HepG2 (cell line): ENCODE data around the gene RPS6KL1. TPM values are rescaled to one million over a fixed set of nuclear protein-coding genes. Genes with fewer than 3 reads are reported as not detected.

Experiments
- ARHGAP35 ChIP-seq: sonication (generic); formaldehyde crosslinking; IDR thresholded peaks from 2 replicates; pipeline ENCODE4 v1.9.0; 2022; ENCODE audit warnings: mild to moderate bottlenecking, inconsistent platforms, moderate library complexity, missing genetic modification reagents, borderline replicate concordance
- CEBPB ChIP-seq: IDR thresholded peaks from 2 replicates; pipeline ENCODE4 v1.6.1; 2011; ENCODE audit warnings: low read depth, low read length, improper control_type of control experiment, borderline replicate concordance
- DRAP1 ChIP-seq: IDR thresholded peaks from 2 replicates; pipeline ENCODE4 v1.6.1; 2016; ENCODE audit warnings: missing genetic modification reagents, missing compliant biosample characterization
- EHMT2 ChIP-seq: fragments of 200-600 bp; sonication (generic); IDR thresholded peaks from 2 replicates; pipeline ENCODE4 v1.7.0; 2017; ENCODE audit warnings: antibody characterized with exemption, low read depth, low read length, borderline replicate concordance
- ELF1 ChIP-seq: sonication (generic); formaldehyde crosslinking; IDR thresholded peaks from 2 replicates; pipeline ENCODE4 v1.4.0; 2020; ENCODE audit warnings: missing genetic modification reagents
- GTF3A ChIP-seq: sonication (generic); formaldehyde crosslinking; conservative IDR thresholded peaks from 2 replicates; pipeline ENCODE4 v1.4.0; 2020; ENCODE audit warnings: mild to moderate bottlenecking, missing genetic modification reagents
- NAIF1 ChIP-seq: sonication (generic); formaldehyde crosslinking; IDR thresholded peaks from 2 replicates; pipeline ENCODE4 v1.5.0; 2020; ENCODE audit warnings: mild to moderate bottlenecking, missing genetic modification reagents, borderline replicate concordance
- NCOA5 ChIP-seq: sonication (generic); formaldehyde crosslinking; IDR thresholded peaks from 2 replicates; pipeline ENCODE4 v1.4.0; 2020; ENCODE audit warnings: missing genetic modification reagents
- NR2C2 ChIP-seq: sonication (generic); formaldehyde crosslinking; IDR thresholded peaks from 2 replicates; pipeline ENCODE4 v1.4.0; 2020; ENCODE audit warnings: missing genetic modification reagents, mild to moderate bottlenecking, moderate library complexity, borderline replicate concordance
- PRMT3 ChIP-seq: sonication (generic); formaldehyde crosslinking; IDR thresholded peaks from 2 replicates; pipeline ENCODE4 v1.8.1; 2022; ENCODE audit warnings: low read depth, mild to moderate bottlenecking, moderate library complexity, missing genetic modification reagents, borderline replicate concordance
- RFX5 ChIP-seq: IDR thresholded peaks from 2 replicates; pipeline ENCODE4 v1.6.1; 2011; ENCODE audit warnings: low read depth, low read length, improper control_type of control experiment
- ZBTB7A ChIP-seq: sonication (generic); formaldehyde crosslinking; IDR thresholded peaks from 2 replicates; pipeline ENCODE4 v1.8.0; 2022; ENCODE audit warnings: mild to moderate bottlenecking, missing genetic modification reagents
- ZNF124 ChIP-seq: sonication (generic); formaldehyde crosslinking; IDR thresholded peaks from 2 replicates; pipeline ENCODE4 v1.4.0; 2020; ENCODE audit warnings: missing genetic modification reagents
- ZNF225 ChIP-seq: sonication (generic); formaldehyde crosslinking; IDR thresholded peaks from 2 replicates; pipeline ENCODE4 v1.4.0; 2020; ENCODE audit warnings: mild to moderate bottlenecking, missing genetic modification reagents
- ZNF30 ChIP-seq: sonication (generic); formaldehyde crosslinking; IDR thresholded peaks from 2 replicates; pipeline ENCODE4 v1.5.0; 2020; ENCODE audit warnings: mild to moderate bottlenecking, missing genetic modification reagents
- ZNF326 ChIP-seq: sonication (generic); formaldehyde crosslinking; IDR thresholded peaks from 2 replicates; pipeline ENCODE4 v1.4.0; 2020; ENCODE audit warnings: missing genetic modification reagents, borderline replicate concordance
- ZNF33B ChIP-seq: sonication (generic); formaldehyde crosslinking; IDR thresholded peaks from 2 replicates; pipeline ENCODE4 v1.5.1; 2020; ENCODE audit warnings: mild to moderate bottlenecking, missing genetic modification reagents
- ZNF605 ChIP-seq: sonication (generic); formaldehyde crosslinking; IDR thresholded peaks from 2 replicates; pipeline ENCODE4 v1.8.0; 2022; ENCODE audit warnings: mild to moderate bottlenecking, missing genetic modification reagents
- ZNF652 ChIP-seq: IDR thresholded peaks from 2 replicates; pipeline ENCODE4 v1.6.1; 2016; ENCODE audit warnings: low read depth, borderline replicate concordance
- ZNF790 ChIP-seq: sonication (generic); formaldehyde crosslinking; IDR thresholded peaks from 2 replicates; pipeline ENCODE4 v1.8.0; 2022; ENCODE audit warnings: missing genetic modification reagents, mild to moderate bottlenecking, borderline replicate concordance
- ZXDC ChIP-seq: sonication (generic); formaldehyde crosslinking; IDR thresholded peaks from 2 replicates; pipeline ENCODE4 v1.5.0; 2020; ENCODE audit warnings: mild to moderate bottlenecking, missing genetic modification reagents
- polyA plus RNA-seq, 8 experiments: library from polyadenylated mRNA; depleted of rRNA in 3 of 8; stranded (reverse) in 7 of 8; unstranded in 1 of 8; fragments of >200 nt; fragmentation: Illumina TruSeq in 4 of 8; extraction: Trizol in 4 of 8; gene quantifications; 2 replicates each; pipeline versions ENCODE4 v1.2.1 to v1.2.3, GENCODE V29; 2011 to 2016; ENCODE audit warnings: low read depth in 4 of 8, missing spikeins in 1 of 8, mixed read lengths in 1 of 8; ENCODE audit not compliant: insufficient read depth in 1 of 8
- total RNA-seq, 5 experiments: library from RNA; depleted of rRNA; stranded (reverse); fragments of >200 nt; fragmentation: Illumina TruSeq; extraction: Trizol; gene quantifications; 2 replicates each; pipeline ENCODE4 v1.2.3, GENCODE V29; 2016; ENCODE audit warnings: low read depth in 1 of 5
- TF ChIP-seq, protein P1 (sequence below): sonication (generic); formaldehyde crosslinking; IDR thresholded peaks from 2 replicates; pipeline ENCODE4 v1.4.0; 2020; ENCODE audit warnings: missing genetic modification reagents, borderline replicate concordance
- TF ChIP-seq, protein P2 (sequence below): sonication (generic); formaldehyde crosslinking; IDR thresholded peaks from 2 replicates; pipeline ENCODE4 v1.8.0; 2022; ENCODE audit warnings: mild to moderate bottlenecking, missing genetic modification reagents, moderate library complexity

Gene RPS6KL1
- total and polyA plus RNA-seq, 2 of the 13 experiments (the other 11 are each of a cell fraction or from before 2014, with no cell fraction given), result 6.5 to 11.5 TPM

GRCh38 chr14:74898694-74899093, 24.4 kb downstream of the RPS6KL1 start (continued):
- TF ChIP-seq PRMT3 (CRISPR knock-in tag) (no peak), NR2C2 (CRISPR knock-in tag) (peak; percentile 88), ZNF225 (peak; percentile 49; the same call in 1 of the 2 replicates), RFX5 (no peak), ZBTB7A (CRISPR knock-in tag) (no peak), NCOA5 (no peak), ZNF652 (peak; percentile 21; the same call in 1 of the 2 replicates), ZXDC (CRISPR knock-in tag) (no peak), CEBPB (no peak), ZNF605 (CRISPR knock-in tag) (peak; percentile 93), ZNF30 (CRISPR knock-in tag) (no peak), ARHGAP35 (CRISPR knock-in tag) (no peak), ZNF790 (CRISPR knock-in tag) (0 out of 2 replicates have a peak, but pooled peaks have one; percentile 37), NAIF1 (CRISPR knock-in tag) (no peak), GTF3A (CRISPR knock-in tag) (no peak), ZNF326 (no peak), EHMT2 (peak; percentile 73; the same call in 1 of the 2 replicates), ELF1 (CRISPR knock-in tag) (no peak), DRAP1 (CRISPR knock-in tag) (0 out of 2 replicates have a peak, but pooled peaks have one; percentile 32), ZNF124 (no peak), ZNF33B (no peak)
- TF ChIP-seq, protein P1, sequence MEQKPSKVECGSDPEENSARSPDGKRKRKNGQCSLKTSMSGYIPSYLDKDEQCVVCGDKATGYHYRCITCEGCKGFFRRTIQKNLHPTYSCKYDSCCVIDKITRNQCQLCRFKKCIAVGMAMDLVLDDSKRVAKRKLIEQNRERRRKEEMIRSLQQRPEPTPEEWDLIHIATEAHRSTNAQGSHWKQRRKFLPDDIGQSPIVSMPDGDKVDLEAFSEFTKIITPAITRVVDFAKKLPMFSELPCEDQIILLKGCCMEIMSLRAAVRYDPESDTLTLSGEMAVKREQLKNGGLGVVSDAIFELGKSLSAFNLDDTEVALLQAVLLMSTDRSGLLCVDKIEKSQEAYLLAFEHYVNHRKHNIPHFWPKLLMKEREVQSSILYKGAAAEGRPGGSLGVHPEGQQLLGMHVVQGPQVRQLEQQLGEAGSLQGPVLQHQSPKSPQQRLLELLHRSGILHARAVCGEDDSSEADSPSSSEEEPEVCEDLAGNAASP, result 0 out of 2 replicates have a peak, but pooled peaks have one; percentile 42
- TF ChIP-seq, protein P2, sequence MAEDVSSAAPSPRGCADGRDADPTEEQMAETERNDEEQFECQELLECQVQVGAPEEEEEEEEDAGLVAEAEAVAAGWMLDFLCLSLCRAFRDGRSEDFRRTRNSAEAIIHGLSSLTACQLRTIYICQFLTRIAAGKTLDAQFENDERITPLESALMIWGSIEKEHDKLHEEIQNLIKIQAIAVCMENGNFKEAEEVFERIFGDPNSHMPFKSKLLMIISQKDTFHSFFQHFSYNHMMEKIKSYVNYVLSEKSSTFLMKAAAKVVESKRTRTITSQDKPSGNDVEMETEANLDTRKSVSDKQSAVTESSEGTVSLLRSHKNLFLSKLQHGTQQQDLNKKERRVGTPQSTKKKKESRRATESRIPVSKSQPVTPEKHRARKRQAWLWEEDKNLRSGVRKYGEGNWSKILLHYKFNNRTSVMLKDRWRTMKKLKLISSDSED (CRISPR knock-in tag), result no peak
